Measurements from ENCODE around the gene RAPGEF4.

DNA sequence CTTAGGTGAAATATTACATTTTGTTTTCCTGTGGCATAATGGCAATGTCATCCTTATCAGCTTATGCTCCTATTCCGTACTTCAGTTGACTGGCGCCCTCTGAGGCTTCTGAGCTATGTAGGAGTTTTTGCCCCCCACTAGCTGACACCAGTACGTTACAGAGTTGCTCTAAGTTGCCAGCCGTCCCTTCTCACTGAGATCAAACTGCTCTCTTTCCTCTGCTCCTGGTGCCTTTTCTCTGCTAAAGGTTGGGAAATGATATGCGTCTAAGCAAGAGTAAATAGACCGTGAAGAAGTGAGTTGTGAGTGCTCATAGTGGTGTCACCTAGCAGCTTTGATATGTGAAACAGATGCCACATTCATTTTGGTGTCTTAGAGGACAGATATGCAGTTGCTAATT, 99.2 kb downstream of the RAPGEF4 start:
- TF ChIP-seq, protein P1, sequence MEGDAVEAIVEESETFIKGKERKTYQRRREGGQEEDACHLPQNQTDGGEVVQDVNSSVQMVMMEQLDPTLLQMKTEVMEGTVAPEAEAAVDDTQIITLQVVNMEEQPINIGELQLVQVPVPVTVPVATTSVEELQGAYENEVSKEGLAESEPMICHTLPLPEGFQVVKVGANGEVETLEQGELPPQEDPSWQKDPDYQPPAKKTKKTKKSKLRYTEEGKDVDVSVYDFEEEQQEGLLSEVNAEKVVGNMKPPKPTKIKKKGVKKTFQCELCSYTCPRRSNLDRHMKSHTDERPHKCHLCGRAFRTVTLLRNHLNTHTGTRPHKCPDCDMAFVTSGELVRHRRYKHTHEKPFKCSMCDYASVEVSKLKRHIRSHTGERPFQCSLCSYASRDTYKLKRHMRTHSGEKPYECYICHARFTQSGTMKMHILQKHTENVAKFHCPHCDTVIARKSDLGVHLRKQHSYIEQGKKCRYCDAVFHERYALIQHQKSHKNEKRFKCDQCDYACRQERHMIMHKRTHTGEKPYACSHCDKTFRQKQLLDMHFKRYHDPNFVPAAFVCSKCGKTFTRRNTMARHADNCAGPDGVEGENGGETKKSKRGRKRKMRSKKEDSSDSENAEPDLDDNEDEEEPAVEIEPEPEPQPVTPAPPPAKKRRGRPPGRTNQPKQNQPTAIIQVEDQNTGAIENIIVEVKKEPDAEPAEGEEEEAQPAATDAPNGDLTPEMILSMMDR (IDR thresholded peaks at IDR 0.05), result no peak
- TF ChIP-seq, protein P2, sequence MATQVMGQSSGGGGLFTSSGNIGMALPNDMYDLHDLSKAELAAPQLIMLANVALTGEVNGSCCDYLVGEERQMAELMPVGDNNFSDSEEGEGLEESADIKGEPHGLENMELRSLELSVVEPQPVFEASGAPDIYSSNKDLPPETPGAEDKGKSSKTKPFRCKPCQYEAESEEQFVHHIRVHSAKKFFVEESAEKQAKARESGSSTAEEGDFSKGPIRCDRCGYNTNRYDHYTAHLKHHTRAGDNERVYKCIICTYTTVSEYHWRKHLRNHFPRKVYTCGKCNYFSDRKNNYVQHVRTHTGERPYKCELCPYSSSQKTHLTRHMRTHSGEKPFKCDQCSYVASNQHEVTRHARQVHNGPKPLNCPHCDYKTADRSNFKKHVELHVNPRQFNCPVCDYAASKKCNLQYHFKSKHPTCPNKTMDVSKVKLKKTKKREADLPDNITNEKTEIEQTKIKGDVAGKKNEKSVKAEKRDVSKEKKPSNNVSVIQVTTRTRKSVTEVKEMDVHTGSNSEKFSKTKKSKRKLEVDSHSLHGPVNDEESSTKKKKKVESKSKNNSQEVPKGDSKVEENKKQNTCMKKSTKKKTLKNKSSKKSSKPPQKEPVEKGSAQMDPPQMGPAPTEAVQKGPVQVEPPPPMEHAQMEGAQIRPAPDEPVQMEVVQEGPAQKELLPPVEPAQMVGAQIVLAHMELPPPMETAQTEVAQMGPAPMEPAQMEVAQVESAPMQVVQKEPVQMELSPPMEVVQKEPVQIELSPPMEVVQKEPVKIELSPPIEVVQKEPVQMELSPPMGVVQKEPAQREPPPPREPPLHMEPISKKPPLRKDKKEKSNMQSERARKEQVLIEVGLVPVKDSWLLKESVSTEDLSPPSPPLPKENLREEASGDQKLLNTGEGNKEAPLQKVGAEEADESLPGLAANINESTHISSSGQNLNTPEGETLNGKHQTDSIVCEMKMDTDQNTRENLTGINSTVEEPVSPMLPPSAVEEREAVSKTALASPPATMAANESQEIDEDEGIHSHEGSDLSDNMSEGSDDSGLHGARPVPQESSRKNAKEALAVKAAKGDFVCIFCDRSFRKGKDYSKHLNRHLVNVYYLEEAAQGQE (IDR thresholded peaks at IDR 0.05; ENCODE audit: insufficient read depth in 1 of 2, low read depth in 2 of 2, low read length in 1 of 2), result no peak
- TF ChIP-seq POLR2AphosphoS5 (IDR thresholded peaks at IDR 0.05; ENCODE audit: low read depth, low read length), result no peak
- no peak for TF ChIP-seq SIN3A (IDR thresholded peaks at IDR 0.05; ENCODE audit: borderline replicate concordance, insufficient read depth, low read depth, low read length)
- no peak for TF ChIP-seq TCF7L2 (IDR thresholded peaks at IDR 0.05; ENCODE audit: low read depth, low read length)

All from Panc1 (cell line).